Vein endothelial cell (primary cell): Measurements from ENCODE around the gene RARS1. TPM values are rescaled to one million over a fixed set of nuclear protein-coding genes. Genes with fewer than 3 reads are reported as not detected.

Experiments
- small RNA-seq: library from RNA; depleted of rRNA; stranded (forward); fragments of <200 nt; gene quantifications from one replicate; pipeline ENCODE3, GENCODE V24; 2012
- total RNA-seq: library from RNA; depleted of rRNA; stranded (reverse); fragments of >200 nt; gene quantifications from 2 replicates; pipeline ENCODE4 v1.2.3, GENCODE V29; 2012

RARS1 gene
- total RNA-seq, result 167 and 178 TPM in 2 replicates

GRCh38 chr5:168486136-168486879, at the start of gene RARS1:
Gene RARS1, plus strand, starts transcription at chr5:168486471. Its CDS starts 28 bp downstream, at chr5:168486499.

GRCh38 chr5:168528521-168529373, 42.5 kb downstream of the RARS1 start, which contains the start of gene FBLL1:
Gene FBLL1, plus strand, starts transcription at chr5:168529305. Its CDS starts 200 bp downstream, at chr5:168529505.

Small RNAs within 50 kb of the gene (small RNA-seq; reads per million reads assigned to genes)
- gene MIR103A1, result 25.0 reads per million, percentile 97 among the genes with 10 or more reads in this experiment

Other genes with a start within 250 kb of the RARS1 start
- gene WWC1, start 194.8 kb upstream of the RARS1 start, total RNA-seq, result 0.48 TPM in 1 of 2 replicates, not detected in the other
- 0.57 and 0.65 TPM in 2 replicates for gene FBLL1, start 42.8 kb downstream of the RARS1 start, total RNA-seq
- gene PANK3, start 92.9 kb downstream of the RARS1 start, total RNA-seq, result 52.6 and 63.5 TPM in 2 replicates